Kidney (tissue), 14 donors: ENCODE measurements around the gene MOSPD3. TPM values are rescaled to one million over a fixed set of nuclear protein-coding genes. Genes with fewer than 3 reads are reported as not detected.

ENCODE experiments used
- DNase-seq, 5 donors: peaks; one replicate each; pipeline ENCODE4 v3.0.0-alpha.2; 2013 to 2020
- FAIRE-seq: peaks from 2 replicates; lab custom pipeline; 2012; peaks lifted over from hg19 to GRCh38; lab: Jason Lieb, UNC
- H3K27ac ChIP-seq, 2 donors: one replicate each; pipeline ENCODE4 v1.7.0; 2013; ENCODE audit warnings: low read depth in 2 of 2, low read length in 2 of 2, inconsistent platforms in 1 of 2
- H3K27me3 ChIP-seq: one replicate; pipeline ENCODE4 v1.7.1; 2013; ENCODE audit warnings: low read length, inconsistent platforms; ENCODE audit not compliant: control insufficient read depth, insufficient read depth
- H3K36me3 ChIP-seq, 3 donors: one replicate each; pipeline versions ENCODE4 v1.7.0 to v1.7.1; 2013; ENCODE audit warnings: low read length in 3 of 3, control low read depth in 1 of 3, inconsistent platforms in 1 of 3; ENCODE audit not compliant: insufficient read depth in 3 of 3, control insufficient read depth in 2 of 3
- H3K4me1 ChIP-seq, 3 donors: one replicate each; pipeline versions ENCODE4 v1.7.0 to v1.7.1; 2013; ENCODE audit warnings: low read length in 3 of 3, inconsistent platforms in 1 of 3, low read depth in 1 of 3; ENCODE audit not compliant: control insufficient read depth in 2 of 3, insufficient read depth in 2 of 3
- H3K4me3 ChIP-seq, 3 donors: one replicate each; pipeline versions ENCODE4 v1.7.0 to v1.8.1; 2013; ENCODE audit warnings: low read length in 3 of 3, control low read depth in 1 of 3, inconsistent platforms in 1 of 3
- H3K9ac ChIP-seq, 3 donors: one replicate each; pipeline versions ENCODE4 v1.7.0 to v1.7.1; 2013; ENCODE audit warnings: low read length in 3 of 3, control low read depth in 1 of 3, inconsistent platforms in 1 of 3
- H3K9me3 ChIP-seq, 3 donors: one replicate each; pipeline versions ENCODE4 v1.7.0 to v1.7.1; 2013; ENCODE audit warnings: low read length in 3 of 3, control low read depth in 1 of 3, inconsistent platforms in 1 of 3; ENCODE audit not compliant: control insufficient read depth in 2 of 3, insufficient read depth in 1 of 3
- intact Hi-C: fragments of 100-400 bp; cut with DNase I; formaldehyde crosslinking; loops from one replicate; pipeline ENCODE4 v1.11.1; 2022
- polyA plus RNA-seq: library from polyadenylated mRNA; stranded (reverse); fragments of 350-450 nt; fragmentation: Illumina TruSeq; extraction: RNeasy Lipid Tissue Mini Kit (QIAGEN cat#74804); gene quantifications from one replicate; pipeline ENCODE4 v1.2.3, GENCODE V29; 2014; ENCODE audit warnings: low read depth, low replicate concordance; ENCODE audit not compliant: insufficient read depth
- total RNA-seq: library from RNA; stranded (reverse); fragmentation: NEBNext Ultra II Directional; extraction: Animal tissue kit (Norgen Biotek cat#: 25700); gene quantifications from one replicate; pipeline ENCODE4 v1.2.1, GENCODE V29; 2021
- TF ChIP-seq, protein P1 (sequence below): IDR thresholded peaks from 3 replicates; pipeline ENCODE4 v1.5.1; 2012; ENCODE audit warnings: mild to moderate bottlenecking, moderate library complexity, borderline replicate concordance; ENCODE audit not compliant: insufficient read depth; ENCODE audit errors: extremely low read depth
- donor health status: control.
- donor health status: control.
- donor health status: control.
- donor health status: control.
- donor health status: control.
- donor health status: DM: yes; HTN: yes; CAD: no.
- donor health status: Normal renal cell carcinoma (clear cell type).

Gene MOSPD3
- total and polyA plus RNA-seq, 2 donors from 2014 or later: 18.2 to 30.6 TPM

GRCh38 chr7:100578246-100579183 lies 33.8 kb upstream of the MOSPD3 start:
- TF ChIP-seq, protein P1, sequence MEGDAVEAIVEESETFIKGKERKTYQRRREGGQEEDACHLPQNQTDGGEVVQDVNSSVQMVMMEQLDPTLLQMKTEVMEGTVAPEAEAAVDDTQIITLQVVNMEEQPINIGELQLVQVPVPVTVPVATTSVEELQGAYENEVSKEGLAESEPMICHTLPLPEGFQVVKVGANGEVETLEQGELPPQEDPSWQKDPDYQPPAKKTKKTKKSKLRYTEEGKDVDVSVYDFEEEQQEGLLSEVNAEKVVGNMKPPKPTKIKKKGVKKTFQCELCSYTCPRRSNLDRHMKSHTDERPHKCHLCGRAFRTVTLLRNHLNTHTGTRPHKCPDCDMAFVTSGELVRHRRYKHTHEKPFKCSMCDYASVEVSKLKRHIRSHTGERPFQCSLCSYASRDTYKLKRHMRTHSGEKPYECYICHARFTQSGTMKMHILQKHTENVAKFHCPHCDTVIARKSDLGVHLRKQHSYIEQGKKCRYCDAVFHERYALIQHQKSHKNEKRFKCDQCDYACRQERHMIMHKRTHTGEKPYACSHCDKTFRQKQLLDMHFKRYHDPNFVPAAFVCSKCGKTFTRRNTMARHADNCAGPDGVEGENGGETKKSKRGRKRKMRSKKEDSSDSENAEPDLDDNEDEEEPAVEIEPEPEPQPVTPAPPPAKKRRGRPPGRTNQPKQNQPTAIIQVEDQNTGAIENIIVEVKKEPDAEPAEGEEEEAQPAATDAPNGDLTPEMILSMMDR: no peak
- intact Hi-C loops: loop anchor here (10.0 kb wide), 1 partner anchor 106 kb away; no protein-coding TSS in a partner anchor
- no peak for FAIRE-seq

DNA sequence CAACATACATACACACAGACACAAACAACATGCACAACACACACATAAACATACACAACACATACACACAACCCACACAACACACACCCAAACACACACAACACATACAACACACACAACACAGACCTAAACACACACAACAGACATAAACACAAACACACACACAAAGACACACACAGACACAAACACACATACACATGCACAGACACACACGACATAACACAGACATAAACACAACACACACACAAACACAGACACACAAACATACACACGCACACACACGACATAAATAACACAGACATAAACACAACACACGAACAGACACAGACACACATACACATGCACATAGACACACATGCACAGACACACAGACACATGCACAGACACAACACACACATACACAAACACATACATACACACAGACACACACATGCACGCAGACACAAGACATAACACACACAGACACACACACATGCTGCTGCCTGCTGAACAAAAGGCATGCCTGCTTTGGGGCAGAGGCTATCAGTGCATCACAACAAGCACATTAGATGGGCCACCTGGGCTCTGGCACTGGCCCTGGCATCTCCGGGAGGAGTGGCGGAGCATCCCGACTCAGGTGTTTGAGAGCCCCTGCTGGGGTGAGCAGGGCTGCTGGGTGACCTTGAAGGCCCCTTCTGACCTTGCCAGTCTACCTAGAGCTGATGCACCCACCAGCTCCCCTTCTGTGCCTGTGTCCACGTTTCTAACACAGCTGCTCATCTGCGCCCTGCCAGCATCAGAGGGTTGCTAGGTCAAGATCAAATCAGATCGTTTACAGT lies 31.7 kb upstream of the MOSPD3 start:
- H3K9ac ChIP-seq: no peak overlapping the region
- H3K9me3 ChIP-seq: no peaks in the 10 kb centered on the region
- no peak overlapping the region for H3K4me3 ChIP-seq
- intact Hi-C loops: no loop called here
- peaks cover 10 to 42% (median 33%) of the 10 kb centered on the region in 3 donors for H3K36me3 ChIP-seq
- FAIRE-seq (no peak), DNase-seq (no peak)
- peaks cover 0 to 24% (median 7%) of the 10 kb centered on the region in 3 donors for H3K4me1 ChIP-seq
- no peak overlapping the region for H3K27ac ChIP-seq
- H3K27me3 ChIP-seq: no peaks in the 10 kb centered on the region
- TF ChIP-seq, protein P1: no peak

More at GRCh38 chr7:100578246-100579183, 33.8 kb upstream of the MOSPD3 start:
- Histone ChIP-seq H3K9me3 (no peaks in the 10 kb centered on the region), H3K27ac (no peak overlapping the region), H3K4me3 (no peak overlapping the region), H3K36me3 (peaks cover 10 to 45% (median 35%) of the 10 kb centered on the region in 3 donors), H3K9ac (no peak overlapping the region), H3K4me1 (peaks cover 0 to 7% (median 0%) of the 10 kb centered on the region in 3 donors), H3K27me3 (no peaks in the 10 kb centered on the region)
- DNase-seq: peak in 1 of 5 donors; percentile 66

- Histone ChIP-seq H3K4me3 (no peak overlapping the region), H3K9me3 (no peaks in the 10 kb centered on the region), H3K36me3 (peaks cover 10 to 34% (median 30%) of the 10 kb centered on the region in 3 donors), H3K4me1 (peaks cover 0 to 27% (median 7%) of the 10 kb centered on the region in 3 donors), H3K27ac (no peak overlapping the region), H3K27me3 (no peaks in the 10 kb centered on the region), H3K9ac (no peak overlapping the region)
- FAIRE-seq: no peak
- TF ChIP-seq, protein P1: no peak
- intact Hi-C loops: no loop called here
- peak in 2 of 5 donors; percentile 40 to 72 for DNase-seq
Observed at GRCh38 chr7:100582041-100582579, 30.2 kb upstream of the MOSPD3 start.
